ENCODE results near the gene CIROP. TPM values are rescaled to one million over a fixed set of nuclear protein-coding genes. Genes with fewer than 3 reads are reported as not detected.

The CIROP gene
- total and polyA plus RNA-seq, 9 of the 15 experiments (the other 6 are each of a cell fraction or from before 2014, with no cell fraction given): not detected

GRCh38 chr14:23070262-23071129 is 34.3 kb downstream of the CIROP start (continued):
- TF ChIP-seq CUX1 (CRISPR knock-in tag; IDR thresholded peaks at IDR 0.05) (no peak), CHD1 (IDR thresholded peaks at IDR 0.05; ENCODE audit: low read length) (peak; percentile 52), NR2C2 (CRISPR knock-in tag; IDR thresholded peaks at IDR 0.05) (no peak), NR2C2 (tag; IDR thresholded peaks at IDR 0.05) (no peak), EGR1 (conservative IDR thresholded peaks at IDR 0.05) (peak; percentile 30)
- TF ChIP-seq, protein P1, sequence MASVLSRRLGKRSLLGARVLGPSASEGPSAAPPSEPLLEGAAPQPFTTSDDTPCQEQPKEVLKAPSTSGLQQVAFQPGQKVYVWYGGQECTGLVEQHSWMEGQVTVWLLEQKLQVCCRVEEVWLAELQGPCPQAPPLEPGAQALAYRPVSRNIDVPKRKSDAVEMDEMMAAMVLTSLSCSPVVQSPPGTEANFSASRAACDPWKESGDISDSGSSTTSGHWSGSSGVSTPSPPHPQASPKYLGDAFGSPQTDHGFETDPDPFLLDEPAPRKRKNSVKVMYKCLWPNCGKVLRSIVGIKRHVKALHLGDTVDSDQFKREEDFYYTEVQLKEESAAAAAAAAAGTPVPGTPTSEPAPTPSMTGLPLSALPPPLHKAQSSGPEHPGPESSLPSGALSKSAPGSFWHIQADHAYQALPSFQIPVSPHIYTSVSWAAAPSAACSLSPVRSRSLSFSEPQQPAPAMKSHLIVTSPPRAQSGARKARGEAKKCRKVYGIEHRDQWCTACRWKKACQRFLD (CRISPR knock-in tag; IDR thresholded peaks at IDR 0.05): peak; percentile 37; the same call in 1 of the 2 replicates
- TF ChIP-seq, protein P2, sequence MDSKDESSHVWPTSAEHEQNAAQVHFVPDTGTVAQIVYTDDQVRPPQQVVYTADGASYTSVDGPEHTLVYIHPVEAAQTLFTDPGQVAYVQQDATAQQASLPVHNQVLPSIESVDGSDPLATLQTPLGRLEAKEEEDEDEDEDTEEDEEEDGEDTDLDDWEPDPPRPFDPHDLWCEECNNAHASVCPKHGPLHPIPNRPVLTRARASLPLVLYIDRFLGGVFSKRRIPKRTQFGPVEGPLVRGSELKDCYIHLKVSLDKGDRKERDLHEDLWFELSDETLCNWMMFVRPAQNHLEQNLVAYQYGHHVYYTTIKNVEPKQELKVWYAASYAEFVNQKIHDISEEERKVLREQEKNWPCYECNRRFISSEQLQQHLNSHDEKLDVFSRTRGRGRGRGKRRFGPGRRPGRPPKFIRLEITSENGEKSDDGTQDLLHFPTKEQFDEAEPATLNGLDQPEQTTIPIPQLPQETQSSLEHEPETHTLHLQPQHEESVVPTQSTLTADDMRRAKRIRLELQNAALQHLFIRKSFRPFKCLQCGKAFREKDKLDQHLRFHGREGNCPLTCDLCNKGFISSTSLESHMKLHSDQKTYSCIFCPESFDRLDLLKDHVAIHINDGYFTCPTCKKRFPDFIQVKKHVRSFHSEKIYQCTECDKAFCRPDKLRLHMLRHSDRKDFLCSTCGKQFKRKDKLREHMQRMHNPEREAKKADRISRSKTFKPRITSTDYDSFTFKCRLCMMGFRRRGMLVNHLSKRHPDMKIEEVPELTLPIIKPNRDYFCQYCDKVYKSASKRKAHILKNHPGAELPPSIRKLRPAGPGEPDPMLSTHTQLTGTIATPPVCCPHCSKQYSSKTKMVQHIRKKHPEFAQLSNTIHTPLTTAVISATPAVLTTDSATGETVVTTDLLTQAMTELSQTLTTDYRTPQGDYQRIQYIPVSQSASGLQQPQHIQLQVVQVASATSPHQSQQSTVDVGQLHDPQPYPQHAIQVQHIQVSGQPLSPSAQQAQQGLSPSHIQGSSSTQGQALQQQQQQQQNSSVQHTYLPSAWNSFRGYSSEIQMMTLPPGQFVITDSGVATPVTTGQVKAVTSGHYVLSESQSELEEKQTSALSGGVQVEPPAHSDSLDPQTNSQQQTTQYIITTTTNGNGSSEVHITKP (IDR thresholded peaks at IDR 0.05; ENCODE audit: partially characterized antibody): no peak

Measured in K562 (cell line).